ENCODE results near the gene GSDMA.
"Not testable (repeated sequence)": the region's sequence is repeated elsewhere in the genome, so short reads cannot be mapped to it uniquely, and the experiment has no call there.

GSDMA gene

GRCh38 chr17:39927929-39928857 is 34.6 kb upstream of the GSDMA start:
- DNase-seq: peak in 5 of 10 donors; percentile 14 to 86 (median 28)
- intact Hi-C loops (cut with DNase I): loop anchor here (2.0 to 10.0 kb wide), 2 partner anchors 53 to 173 kb away; partner anchors contain the start of gene PSMD3

GRCh38 chr17:39928858-39929645 is 33.8 kb upstream of the GSDMA start:
- DNase-seq: no peak
- intact Hi-C loops (cut with DNase I): loop anchor here (2.0 to 10.0 kb wide), 2 partner anchors 52 to 174 kb away; partner anchors contain the start of gene PSMD3

- intact Hi-C loops (cut with DNase I): loop anchor here (2.0 to 10.0 kb wide), 2 partner anchors 51 to 175 kb away; partner anchors contain the start of gene PSMD3
Observed at GRCh38 chr17:39929646-39930407, 33.0 kb upstream of the GSDMA start.

GRCh38 chr17:39933912-39934311 is 28.9 kb upstream of the GSDMA start:
- intact Hi-C loops (cut with DNase I): no loop called here
- DNase-seq: peak in 1 of 10 donors; percentile 73

More at GRCh38 chr17:39929646-39930407, 33.0 kb upstream of the GSDMA start:
- DNase-seq: peak in 1 of 10 donors; percentile 0

GRCh38 chr17:39934324-39934723 is 28.5 kb upstream of the GSDMA start:
- peak in 1 of 10 donors; percentile 3 for DNase-seq
- intact Hi-C loops (cut with DNase I): no loop called here

- intact Hi-C loops (cut with DNase I): no loop called here
- no peak for DNase-seq
Observed at GRCh38 chr17:39935909-39936308, 26.9 kb upstream of the GSDMA start.

- peak in 1 of 10 donors; percentile 36 for DNase-seq
- intact Hi-C loops (cut with DNase I): no loop called here
Observed at GRCh38 chr17:39937447-39937846, 25.4 kb upstream of the GSDMA start.

- DNase-seq: peak in 1 of 10 donors; percentile 22
Observed at GRCh38 chr17:39938140-39938869, 24.5 kb upstream of the GSDMA start.

GRCh38 chr17:39939106-39939505 is 23.7 kb upstream of the GSDMA start:
- DNase-seq: no peak
- intact Hi-C loops (cut with DNase I): no loop called here

More at GRCh38 chr17:39938140-39938869, 24.5 kb upstream of the GSDMA start:
- intact Hi-C loops (cut with DNase I): no loop called here

GRCh38 chr17:39939588-39940419 is 23.0 kb upstream of the GSDMA start:
- no peak for DNase-seq
- intact Hi-C loops (cut with DNase I): no loop called here

- DNase-seq: peak in 1 of 10 donors; percentile 52
- intact Hi-C loops (cut with DNase I): no loop called here
Observed at GRCh38 chr17:39943702-39944392, 19.0 kb upstream of the GSDMA start.

GRCh38 chr17:39944393-39944711 is 18.5 kb upstream of the GSDMA start:
- no peak for DNase-seq
- intact Hi-C loops (cut with DNase I): no loop called here

GRCh38 chr17:39946551-39947330 is 16.1 kb upstream of the GSDMA start:
- peak in 1 of 10 donors; percentile 80 for DNase-seq
- intact Hi-C loops (cut with DNase I): no loop called here

GRCh38 chr17:39948489-39948828 is 14.3 kb upstream of the GSDMA start:
- intact Hi-C loops (cut with DNase I); DNase-seq: not testable (repeated sequence)

- no peak for DNase-seq
- intact Hi-C loops (cut with DNase I): no loop called here
Observed at GRCh38 chr17:39949028-39949427, 13.8 kb upstream of the GSDMA start.

GRCh38 chr17:39950871-39951348 is 11.9 kb upstream of the GSDMA start:
- intact Hi-C loops (cut with DNase I): no loop called here
- peak in 1 of 10 donors; percentile 46 for DNase-seq

- no peak for DNase-seq
- intact Hi-C loops (cut with DNase I): no loop called here
Observed at GRCh38 chr17:39951924-39952679, 10.7 kb upstream of the GSDMA start.

Data from posterior cingulate gyrus (tissue), 11 donors.